Activated naive CD4-positive, alpha-beta T cell treated with anti-CD3 and anti-CD28 coated beads, Interleukin-2, amount 50 U/mL, for 16 hours (primary cell): ENCODE results near the gene CLDN7.
"Not testable (repeated sequence)": the region's sequence is repeated elsewhere in the genome, so short reads cannot be mapped to it uniquely, and the experiment has no call there.

Experiments
- DNase-seq: peaks from one replicate; pipeline ENCODE4 v3.0.0-alpha.2; 2020

Gene CLDN7

DNA sequence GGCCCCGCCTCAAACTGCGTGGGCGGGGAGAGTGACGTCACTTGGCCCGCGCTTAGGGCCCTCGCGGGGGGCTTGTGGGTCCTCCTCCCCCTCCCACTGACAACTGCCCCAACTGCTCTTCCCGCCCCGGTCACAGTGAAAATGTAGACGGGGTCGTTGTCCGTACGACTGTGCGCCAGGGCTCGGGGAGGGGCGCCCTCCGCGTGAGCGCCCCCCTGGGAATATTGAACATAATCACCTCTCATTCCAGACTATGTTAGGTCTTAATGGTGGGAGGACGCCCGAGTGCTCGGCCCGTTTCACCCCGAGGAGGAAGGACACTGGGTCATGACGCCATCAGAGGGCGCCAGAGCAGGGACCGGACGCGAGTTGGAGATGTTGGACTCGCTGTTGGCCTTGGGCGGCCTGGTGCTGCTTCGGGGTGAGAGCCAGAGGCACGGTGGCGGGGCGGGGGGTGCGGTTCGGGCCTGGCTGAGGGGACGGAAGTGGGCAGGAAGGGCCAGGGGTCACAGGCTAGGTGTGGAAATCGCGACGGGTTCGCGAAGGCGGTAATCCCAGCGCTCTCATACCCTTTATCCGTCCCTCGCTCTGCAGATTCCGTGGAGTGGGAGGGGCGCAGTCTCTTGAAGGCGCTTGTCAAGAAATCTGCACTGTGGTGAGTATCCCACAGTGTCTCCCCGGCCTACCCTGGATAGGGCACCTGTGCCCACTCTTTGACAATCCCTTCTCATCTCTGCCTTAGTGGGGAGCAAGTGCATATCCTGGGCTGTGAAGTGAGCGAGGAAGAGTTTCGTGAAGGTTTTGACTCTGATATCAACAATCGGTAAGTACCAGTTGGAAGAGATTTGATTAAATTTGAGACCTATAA is 9.9 kb downstream of the CLDN7 start, which contains the start of gene ELP5:
Gene ELP5 (plus strand): TSS at position 40 of the 868 bp plus-strand sequence. CDS start 336 bp downstream, at position 376.
- DNase-seq, result peak; percentile 84

DNA sequence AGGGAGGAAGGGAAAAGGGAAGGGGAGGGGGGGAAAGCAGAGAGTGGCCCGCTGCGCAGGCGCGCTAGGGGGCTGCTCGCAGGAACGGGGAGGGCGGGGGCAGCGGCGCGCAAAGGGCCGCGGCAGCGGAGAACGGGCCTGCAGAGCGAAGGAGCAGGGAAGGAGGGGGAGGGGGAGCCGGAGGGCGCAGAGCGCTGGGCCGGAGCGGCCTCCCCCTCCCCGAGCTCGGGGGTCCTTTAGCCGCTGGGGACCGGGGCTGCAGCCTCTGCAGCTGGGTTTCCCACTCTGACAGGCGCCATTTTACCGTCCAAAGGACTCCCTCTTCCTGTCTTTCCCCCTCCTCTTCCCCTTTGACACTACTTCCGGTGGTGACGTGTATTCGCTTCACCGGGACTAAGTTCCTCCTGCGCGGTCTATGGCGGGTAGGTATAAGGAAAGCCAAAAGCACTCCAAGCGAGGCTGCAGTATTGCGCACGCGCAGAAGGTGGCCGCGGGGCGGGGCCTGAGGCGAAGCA is 10.6 kb downstream of the CLDN7 start, which contains the start of gene CTDNEP1:
Gene CTDNEP1 (minus strand): TSS at position 74 of the 515 bp plus-strand sequence. CDS start 438 bp downstream, outside the sequence.
- peak; percentile 95 for DNase-seq

DNA sequence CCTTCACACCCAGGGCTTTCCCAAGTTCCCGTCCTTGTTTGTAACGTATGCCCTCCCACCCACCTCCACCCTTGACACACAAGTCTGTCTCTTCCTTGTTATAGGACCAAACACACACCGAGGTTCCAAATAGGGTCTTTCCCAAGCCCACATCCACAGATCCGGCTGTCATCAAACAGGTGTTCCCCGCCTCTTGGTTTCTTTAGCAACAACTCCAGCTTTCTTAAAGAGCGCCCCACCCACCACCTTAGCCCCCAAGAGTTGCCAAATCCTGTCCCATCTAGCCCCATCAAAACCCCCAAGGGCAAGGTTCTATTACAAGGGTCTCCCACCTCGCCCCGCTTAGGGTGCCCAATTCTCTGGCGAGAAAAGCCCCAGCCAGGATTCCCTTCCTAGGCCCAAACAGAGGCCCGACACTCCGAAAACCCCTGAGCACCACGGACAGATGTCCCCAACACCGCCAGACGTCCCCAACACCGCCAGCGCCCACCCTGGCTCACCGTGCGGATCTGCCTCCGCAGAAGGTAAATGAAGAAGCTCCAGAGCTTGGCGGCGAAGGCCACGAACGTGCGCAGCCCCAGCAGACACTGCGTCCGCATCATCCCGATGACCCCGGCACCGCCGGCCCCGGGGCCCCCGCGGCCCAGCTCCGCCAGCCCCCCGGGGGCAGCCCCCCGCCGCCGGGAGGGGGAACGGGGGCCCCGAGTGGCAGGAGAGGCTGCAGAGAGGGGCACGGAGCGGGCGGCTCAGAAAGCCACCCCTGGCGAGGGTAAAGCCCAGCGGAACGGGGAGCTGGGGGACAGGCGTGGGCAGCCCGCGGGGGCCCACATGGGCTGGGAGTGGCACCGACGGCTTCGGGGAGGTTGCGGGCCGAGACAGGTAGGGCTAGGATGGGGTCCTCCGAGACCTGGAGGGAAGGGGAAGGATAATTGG is 11.3 kb downstream of the CLDN7 start:
- DNase-seq, result no peak

DNA sequence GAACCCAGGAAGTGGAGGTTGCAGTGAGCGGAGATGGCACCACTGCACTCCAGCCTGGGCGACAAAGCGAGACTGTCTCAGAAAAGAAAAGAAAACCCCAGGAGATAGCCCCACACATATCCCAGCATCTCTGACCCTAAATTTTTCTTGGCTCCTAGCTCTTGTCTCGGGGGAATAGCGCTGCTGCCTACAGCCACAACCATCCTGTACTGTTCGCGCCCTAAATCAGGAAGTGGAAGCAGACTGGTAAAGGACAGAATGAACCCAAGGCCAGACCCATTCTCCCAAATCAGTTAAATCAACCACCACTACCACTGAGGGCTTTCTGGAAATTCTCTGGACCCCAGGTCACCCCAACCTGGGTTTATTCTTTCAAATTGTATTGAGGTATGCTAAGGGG is 12.4 kb downstream of the CLDN7 start:
- DNase-seq, result no peak

DNA sequence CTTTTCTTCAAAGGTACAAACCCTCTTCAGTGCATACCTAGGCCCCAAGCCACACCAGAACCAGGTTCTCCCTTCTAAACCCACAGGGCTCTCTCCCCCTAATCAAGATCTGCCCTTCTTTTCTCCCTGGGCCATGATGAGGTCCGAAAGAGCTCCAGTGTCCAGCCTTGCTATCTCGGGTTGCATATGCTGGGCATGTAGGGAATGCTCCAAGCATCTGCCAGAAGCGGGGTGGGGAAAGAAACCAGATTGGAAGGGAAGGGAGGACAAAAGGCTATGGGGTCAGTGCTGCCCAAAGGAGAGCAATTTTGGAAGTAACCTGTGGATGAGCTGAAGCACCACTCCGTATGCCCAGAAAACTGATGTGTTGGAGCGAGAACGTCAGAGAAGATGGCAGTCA is 13.1 kb downstream of the CLDN7 start:
- DNase-seq, result no peak

DNA sequence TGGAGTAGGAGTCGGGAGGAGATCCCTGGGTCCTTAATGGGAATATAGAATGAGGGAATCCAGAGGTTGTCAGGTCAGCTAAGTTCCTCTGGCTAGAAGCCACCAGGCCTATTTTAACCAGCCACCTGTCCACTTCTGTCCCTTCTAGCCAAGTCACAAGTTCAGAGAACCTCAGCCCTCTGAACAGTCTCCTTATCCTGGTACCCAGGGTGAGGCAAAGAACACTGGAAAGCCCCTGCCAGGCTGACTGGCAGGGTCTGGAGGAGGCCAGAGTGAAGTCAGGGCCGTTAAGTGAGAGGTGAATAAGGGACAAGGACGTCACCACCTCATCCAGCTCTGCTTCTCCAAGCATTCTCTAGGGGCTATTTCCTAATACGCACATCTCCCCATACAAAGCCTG is 13.5 kb downstream of the CLDN7 start:
- no peak for DNase-seq

DNA sequence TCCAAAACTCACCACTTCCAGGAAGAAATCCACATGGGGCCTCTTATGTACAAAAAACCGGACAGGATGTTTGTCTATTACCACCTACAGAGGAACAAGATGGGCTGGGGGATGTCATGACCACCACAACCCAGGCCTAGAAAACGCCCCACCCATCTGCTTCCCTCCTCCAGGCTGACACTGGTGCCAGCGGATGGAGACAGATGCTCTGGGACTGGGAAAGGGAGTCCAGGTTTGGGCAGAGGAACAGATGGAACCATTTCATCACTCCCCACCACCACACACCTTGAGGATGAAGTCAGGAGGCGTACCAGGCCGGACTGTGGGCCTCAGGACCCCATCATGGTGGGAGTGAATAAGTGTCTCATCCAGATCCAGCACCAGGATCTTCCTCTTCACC is 15.5 kb downstream of the CLDN7 start:
- no peak for DNase-seq

DNA sequence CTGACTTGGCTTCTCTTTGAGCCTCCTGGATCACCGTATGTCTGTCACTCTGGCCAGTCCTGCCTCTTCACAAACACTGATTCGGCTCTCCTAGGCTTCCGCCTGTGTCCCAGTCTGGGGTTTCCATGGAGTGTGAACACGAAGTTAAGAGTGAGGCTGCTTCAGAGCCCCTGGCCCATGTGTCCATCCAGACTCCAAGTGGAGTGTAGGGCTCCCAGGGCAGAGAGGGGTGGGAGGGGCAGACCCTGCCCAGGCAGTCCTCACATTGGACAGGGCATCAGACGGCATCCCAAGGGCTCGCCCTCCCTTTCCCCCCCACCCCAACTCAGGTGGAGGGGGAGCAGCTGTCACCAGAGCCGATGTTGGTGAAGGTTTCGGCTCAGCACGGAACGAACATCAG is 18.4 kb downstream of the CLDN7 start:
- not testable (repeated sequence) for DNase-seq

DNA sequence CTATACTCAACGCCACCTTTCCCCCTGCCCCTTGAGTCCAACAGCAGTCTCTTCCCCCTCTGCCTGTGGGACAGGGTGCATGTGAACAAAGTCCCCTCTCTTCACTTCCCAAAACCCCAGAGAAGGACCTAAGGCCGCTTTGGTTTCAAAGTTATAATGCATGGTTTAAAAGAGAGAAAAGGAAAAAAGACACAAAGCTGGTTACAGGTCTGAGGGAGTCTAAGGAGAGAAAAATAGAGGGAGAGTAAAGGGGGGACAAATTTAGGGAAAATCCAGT is 18.9 kb downstream of the CLDN7 start:
- no peak for DNase-seq

DNA sequence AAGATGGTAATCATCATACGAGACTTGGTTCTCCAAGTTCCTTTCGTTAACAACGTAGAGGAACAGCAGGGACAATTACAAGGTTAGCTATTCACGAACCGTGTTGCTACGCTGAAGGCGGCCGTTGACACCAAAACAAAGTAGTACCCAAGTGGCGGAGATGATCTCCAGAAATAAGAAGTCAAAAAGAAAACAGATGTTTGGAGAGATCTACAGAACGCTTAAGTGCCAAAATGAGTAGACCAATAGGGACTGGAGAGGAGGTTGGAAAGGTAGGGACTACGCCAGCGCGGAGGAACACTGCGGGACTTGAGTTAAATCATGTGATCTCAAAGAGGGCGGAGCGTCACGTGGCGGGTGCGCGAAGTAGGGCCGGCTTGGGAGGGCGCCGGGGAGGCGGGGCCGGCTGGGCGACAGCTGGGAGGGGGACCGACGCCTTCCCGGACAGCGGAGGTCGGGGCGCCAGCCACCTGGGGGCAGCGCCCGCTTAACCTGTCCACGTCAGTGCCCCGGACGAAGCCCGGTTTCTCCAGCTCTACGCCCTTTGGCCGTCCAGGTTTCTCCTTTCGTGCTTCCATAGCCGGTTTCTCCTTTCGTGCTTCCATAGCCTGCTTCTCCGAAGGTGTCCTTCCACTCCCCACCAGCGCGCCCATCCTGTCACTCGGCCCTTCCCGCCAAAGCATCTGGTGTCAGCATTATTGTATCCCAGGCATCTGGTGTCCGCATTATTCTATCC is 19.4 kb downstream of the CLDN7 start:
- DNase-seq, result peak; percentile 91

DNA sequence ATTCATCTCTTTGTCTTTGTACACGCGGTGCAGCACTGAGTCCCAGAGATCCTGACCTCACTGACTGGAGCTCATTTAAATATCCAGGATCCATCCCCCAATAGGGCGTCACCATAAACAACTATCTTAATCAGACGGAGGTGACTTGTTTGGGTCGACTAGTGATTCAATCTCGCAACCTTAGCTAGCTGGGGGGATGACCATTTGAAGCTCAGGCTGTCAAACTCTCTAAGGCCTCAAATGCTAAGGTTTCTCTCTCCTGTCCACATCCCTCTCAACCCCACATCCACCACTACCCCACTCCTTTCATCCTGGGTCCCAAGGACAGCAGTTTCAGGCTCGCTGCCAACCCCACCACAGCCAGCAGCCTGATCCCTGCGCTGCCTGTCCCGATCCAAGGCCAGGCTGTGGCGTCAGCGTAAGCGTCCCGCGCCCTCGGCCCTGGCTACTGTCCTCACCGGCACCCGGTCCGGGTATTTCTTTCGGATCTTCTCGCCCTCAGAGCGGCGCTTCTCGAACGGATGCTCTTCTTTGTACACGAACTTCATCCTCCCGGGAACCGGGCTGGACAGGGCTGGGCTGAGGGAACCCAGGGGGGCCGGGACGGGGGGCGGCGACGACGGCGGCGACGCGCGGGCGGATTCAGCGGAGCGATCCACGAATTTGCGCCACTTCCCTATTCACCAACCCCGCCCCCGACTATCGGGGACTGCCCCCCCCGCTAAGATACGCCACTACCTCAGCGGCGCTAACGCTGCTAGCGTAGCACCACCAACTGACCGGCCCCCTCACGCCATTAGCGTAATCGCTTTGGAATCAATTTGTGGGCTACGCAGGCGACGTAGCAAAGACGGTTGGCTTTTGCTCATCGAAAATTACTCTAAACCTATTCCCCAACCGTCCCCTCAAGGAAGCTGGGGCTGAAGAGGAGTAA is 20.2 kb downstream of the CLDN7 start, which contains the start of gene GABARAP:
Gene GABARAP (minus strand): TSS at position 667 of the 934 bp plus-strand sequence. CDS start 119 bp downstream, at position 548.
- peak; percentile 90 for DNase-seq

DNA sequence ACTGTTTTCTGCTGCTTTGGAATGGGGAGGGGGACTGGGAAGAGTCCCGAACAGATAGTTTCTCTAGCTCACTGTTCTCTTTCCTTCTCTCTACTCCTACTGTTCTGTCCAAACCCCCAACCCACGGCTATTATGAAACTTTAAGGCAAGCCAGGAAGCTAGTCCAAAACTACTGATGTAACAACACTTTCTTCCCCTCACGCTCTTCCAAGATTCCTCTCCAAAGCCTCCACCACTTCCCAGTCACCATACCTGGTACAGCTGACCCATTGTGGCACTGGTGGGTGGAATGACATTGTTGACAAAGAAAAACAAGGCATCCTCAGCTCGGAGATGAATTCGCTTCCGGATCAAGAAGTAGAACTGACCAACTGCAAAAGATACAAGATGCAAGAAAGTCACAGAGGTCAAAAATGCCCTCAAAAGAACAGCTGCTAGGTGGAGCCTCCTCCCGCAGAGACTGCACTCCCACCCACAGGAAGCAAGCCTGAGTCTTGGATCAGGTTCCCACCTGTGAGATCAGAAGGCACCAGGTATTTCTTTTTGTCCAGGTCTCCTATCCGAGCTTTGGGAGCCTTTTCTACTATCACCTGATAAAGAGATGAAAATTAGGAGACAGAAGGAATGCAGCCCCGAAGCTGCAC is 21.1 kb downstream of the CLDN7 start:
- no peak for DNase-seq

DNA sequence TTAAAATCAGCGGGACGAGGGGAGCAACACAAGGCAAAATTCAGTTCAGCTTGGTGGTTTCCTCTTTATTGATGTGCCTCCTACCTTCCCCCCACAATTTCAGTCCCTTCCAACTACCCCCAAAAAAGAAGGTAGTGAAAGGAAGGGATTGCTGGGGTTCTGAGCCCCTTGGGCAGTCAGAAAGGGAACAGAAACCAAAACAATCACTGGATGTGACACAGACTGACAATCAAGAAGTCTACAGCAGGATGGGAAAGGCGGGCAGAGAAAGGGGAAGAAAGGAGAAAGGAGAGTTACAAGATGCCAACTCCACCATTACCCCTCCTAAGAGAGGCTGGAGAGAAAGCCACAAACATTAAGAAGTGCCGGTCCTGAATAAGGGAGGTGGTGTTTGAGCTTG is 21.9 kb downstream of the CLDN7 start:
- DNase-seq, result no peak

DNA sequence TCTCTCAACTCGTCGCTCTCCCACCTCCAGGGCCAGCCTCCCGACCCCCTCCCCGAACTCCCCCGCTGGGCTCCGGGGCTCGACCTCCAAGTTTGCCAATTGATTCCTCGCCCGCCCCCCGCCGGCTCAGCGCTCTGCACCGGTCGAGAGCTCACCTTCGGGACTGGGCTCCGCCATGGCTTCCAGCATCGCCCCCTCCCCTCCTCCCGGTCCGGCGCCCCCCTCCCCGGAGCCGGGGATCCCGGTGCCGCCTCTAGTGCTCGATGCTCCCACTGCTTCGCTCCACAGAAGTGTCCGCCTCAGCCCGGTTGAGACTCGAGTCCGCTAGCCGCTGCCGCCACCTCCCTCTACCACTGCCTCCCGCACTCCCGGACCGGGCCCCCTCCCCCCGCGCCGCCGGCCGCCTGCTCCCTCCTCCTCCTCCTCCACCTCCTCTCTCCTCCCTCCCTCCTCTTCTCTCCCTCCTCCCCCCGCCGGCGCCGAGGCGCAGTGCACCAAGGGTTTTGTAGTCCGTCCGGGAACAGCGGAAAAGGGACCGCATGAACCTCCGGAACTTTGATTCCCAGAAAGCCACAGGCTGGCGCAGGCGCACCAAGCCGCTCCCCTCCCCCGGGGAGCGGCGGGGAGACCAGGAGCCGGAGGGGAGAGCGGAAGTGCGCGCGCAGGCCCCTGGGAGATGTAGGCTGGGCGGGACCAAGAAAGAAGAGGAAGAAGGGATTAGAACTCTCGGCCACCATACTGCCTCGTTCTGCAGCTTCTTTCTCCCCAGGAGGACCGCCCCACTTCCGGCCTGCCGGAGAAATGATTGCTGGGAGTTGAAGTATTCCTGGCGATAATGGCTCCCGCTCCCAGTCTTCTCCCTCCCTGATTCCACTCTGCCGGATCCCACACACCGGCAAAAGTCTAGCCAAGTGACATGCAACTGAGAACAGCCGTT is 22.9 kb downstream of the CLDN7 start, which contains the start of gene PHF23:
Gene PHF23 (minus strand): TSS at position 367 of the 937 bp plus-strand sequence. CDS start 178 bp downstream, at position 189.
- DNase-seq, result peak; percentile 97

DNA sequence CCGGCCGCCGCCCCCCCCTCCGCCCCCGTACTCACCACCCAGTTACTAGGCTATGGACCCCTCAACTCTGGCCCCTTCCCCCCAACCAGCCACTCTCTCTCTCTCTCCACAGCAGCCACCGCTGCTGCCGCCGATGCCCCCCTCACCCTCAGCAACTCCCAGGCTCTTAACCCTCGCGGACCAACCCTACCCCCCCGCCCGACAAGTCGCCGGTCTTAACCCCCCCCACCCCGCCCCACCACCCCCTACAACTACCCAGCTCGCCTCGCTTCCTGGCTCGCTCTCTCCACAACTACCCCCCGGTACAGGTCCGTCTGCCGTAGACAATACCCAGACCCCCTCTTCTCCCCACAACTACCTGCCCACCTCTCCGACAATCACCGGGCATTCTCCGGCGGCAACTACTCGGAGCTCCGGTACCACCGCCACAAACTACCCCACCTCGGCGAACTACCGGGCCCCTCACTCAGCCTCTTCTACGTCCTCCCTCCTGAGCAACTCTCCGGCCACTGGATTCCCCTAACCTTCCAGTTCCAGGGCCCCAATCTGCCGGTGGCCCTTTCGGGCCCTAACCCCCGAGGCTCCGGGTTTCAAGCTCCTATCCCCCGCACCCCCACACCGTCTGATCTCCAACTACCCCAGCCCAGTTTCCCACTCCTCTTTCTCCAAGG is 23.7 kb downstream of the CLDN7 start:
- peak; percentile 44 for DNase-seq

DNA sequence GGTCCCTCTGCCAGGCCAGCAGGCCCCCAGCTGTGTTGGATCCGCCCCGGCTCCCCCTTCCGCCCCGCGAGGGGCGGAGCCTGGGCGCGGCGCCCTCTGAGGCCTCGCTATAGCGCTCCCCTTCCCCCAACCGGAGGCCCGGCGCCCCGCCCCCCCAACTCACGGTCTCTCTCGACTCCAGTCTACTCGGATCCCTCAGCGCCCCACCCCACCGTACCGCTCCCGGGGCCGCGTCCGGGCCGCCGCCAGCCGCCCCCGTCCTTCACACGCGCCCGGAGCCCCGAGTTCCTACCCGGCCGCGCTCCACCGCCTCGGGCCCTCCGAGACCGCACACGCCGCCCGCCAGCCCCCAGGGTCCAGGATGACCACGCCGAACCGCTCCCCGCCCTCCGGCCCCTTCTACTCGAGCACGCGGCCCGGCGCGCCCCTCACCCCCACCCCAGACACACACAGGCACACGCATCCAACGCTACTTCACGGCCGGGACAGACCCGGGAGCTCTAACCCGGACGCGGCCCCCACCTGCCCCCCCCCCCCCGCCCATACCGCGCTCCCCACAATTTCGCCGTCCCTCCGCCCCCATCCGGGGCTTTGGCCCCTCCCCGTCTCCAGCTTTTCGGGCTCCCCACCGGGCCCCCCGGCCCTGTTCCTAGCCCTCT is 24.4 kb downstream of the CLDN7 start:
- DNase-seq, result peak; percentile 86

DNA sequence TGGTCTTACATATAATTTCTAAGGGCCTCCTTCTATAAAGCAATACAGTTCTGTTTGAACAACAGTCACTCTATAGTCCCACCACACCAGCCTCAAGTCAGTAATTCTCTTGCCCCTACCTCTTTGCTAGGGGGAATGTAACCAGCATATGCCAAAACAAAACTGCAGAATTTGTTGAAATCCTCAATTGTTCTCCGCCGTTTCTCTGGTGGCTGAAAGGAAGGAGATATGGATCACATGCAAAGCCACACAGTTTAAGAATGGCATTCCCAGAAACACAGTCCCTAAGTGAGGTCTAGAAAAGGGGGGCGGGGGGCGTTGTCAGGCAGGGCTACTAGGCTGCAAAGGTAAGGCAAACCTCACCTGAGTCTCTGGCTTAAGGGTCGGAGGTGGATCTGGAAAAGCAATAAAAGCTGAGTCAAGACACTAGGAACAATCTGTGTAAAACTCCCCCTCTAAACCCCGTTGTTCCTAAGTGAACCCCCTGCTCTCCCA is 25.0 kb downstream of the CLDN7 start:
- DNase-seq, result no peak

DNA sequence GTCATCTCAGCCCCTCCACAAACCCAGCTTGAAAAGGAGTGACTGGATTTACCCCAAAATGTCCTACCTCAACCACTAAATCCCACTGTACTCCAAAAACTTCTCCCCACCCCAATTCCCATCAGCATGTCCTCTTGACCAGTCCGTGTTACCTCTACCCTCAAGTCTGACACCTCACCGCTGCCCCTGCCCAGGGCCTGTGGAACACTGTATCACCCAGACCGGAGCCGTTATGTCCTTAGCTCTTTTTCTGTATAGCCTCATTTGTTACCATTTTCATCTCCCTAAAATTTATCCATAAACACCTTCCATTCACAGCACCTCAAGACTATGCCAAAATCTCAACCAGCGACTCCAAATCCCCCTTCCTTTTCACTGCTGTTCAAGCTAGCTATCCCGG is 25.5 kb downstream of the CLDN7 start:
- no peak for DNase-seq
